Endothelial cell of umbilical vein (primary cell): Measurements from ENCODE around the gene TMEM35B. TPM values are rescaled to one million over a fixed set of nuclear protein-coding genes. Genes with fewer than 3 reads are reported as not detected.
"Not testable (repeated sequence)": the region's sequence is repeated elsewhere in the genome, so short reads cannot be mapped to it uniquely, and the experiment has no call there.

Experiments used
- BruUV-seq: library from RNA; stranded (reverse); fragments of 400-500 nt; replicated peaks from 2 replicates; lab custom pipeline; 2021; lab: Mats Ljungman, UMichigan
- CTCF ChIA-PET: fragments of 300-600, 350-600 bp; sonication (Branson Sonifier 250); formaldehyde crosslinking; loops from one replicate; lab custom pipeline; 2021; ENCODE audit warnings: antibody characterized with exemption, inconsistent platforms; lab: Charles Lee
- POLR2A ChIA-PET: fragments of 300-600, 350-600 bp; sonication (Branson Sonifier 250); formaldehyde crosslinking; loops from one replicate; lab custom pipeline; 2021; ENCODE audit warnings: antibody characterized with exemption, inconsistent platforms; lab: Charles Lee
- DNase-seq: peaks from one replicate; pipeline ENCODE4 v3.0.0-alpha.2; 2011; ENCODE audit warnings: low read depth, low spot score
- FAIRE-seq: peaks from 2 replicates; lab custom pipeline; 2011; peaks lifted over from hg19 to GRCh38; lab: Jason Lieb, UNC
- H2AFZ ChIP-seq: 2 replicates; pipeline ENCODE4 v1.6.0; 2012; ENCODE audit warnings: low read depth, low read length, control low read depth, inconsistent platforms
- H3K27ac ChIP-seq: 2 replicates; pipeline ENCODE4 v1.5.1; 2011; ENCODE audit warnings: low read depth, mild to moderate bottlenecking, control low read depth, low read length, moderate library complexity; ENCODE audit not compliant: insufficient read depth
- H3K27me3 ChIP-seq, 2 experiments: 2 replicates each; pipeline versions ENCODE4 v1.6.0 to v1.6.1; 2011; ENCODE audit warnings: low read length in 2 of 2, mixed read lengths in 1 of 2; ENCODE audit not compliant: control insufficient read depth in 2 of 2, insufficient read depth in 2 of 2
- H3K36me3 ChIP-seq, 2 experiments: 2 replicates in 1 of 2; 3 replicates in 1 of 2; pipeline ENCODE4 v1.5.1; 2011; ENCODE audit warnings: low read length in 2 of 2, mild to moderate bottlenecking in 1 of 2, moderate library complexity in 1 of 2; ENCODE audit not compliant: control insufficient read depth in 2 of 2, insufficient read depth in 2 of 2; ENCODE audit errors: extremely low read depth in 1 of 2
- H3K4me1 ChIP-seq: 3 replicates; pipeline ENCODE4 v1.5.1; 2011; ENCODE audit warnings: mild to moderate bottlenecking, low read length; ENCODE audit not compliant: control insufficient read depth, insufficient read depth; ENCODE audit errors: extremely low read depth
- H3K4me2 ChIP-seq: 2 replicates; pipeline ENCODE4 v1.6.1; 2011; ENCODE audit warnings: low read length, control low read depth, mixed read lengths; ENCODE audit not compliant: insufficient read depth
- H3K4me3 ChIP-seq, 3 experiments: fragments of 200-600 bp in 1 of 3; sonication (generic), shearing (Covaris generic) in 1 of 3; replicated peaks in 1 of 3; 2 replicates each; pipeline ENCODE4 v1.5.1; 2011 to 2016; ENCODE audit warnings: control low read depth in 3 of 3, low read length in 3 of 3, mild to moderate bottlenecking in 2 of 3, inconsistent platforms in 1 of 3, low read depth in 1 of 3, moderate library complexity in 1 of 3; ENCODE audit not compliant: insufficient read depth in 1 of 3
- H3K79me2 ChIP-seq: 2 replicates; pipeline ENCODE4 v1.6.0; 2012; ENCODE audit warnings: low read length, inconsistent platforms; ENCODE audit not compliant: control insufficient read depth, insufficient read depth
- H3K9ac ChIP-seq: replicated peaks from 2 replicates; pipeline ENCODE3; 2011; ENCODE audit warnings: low read length, control low read depth; ENCODE audit not compliant: insufficient read depth; ENCODE audit errors: extremely low read depth
- H3K9me1 ChIP-seq: replicated peaks from 3 replicates; pipeline ENCODE4 v1.6.0; 2011; ENCODE audit warnings: mild to moderate bottlenecking, low read length; ENCODE audit not compliant: control insufficient read depth, insufficient read depth; ENCODE audit errors: extremely low read depth
- H3K9me3 ChIP-seq: replicated peaks from 2 replicates; pipeline ENCODE4 v1.5.1; 2012; ENCODE audit warnings: low read length, inconsistent platforms; ENCODE audit not compliant: control insufficient read depth, insufficient read depth
- H4K20me1 ChIP-seq: replicated peaks from 2 replicates; pipeline ENCODE3; 2011; ENCODE audit warnings: mild to moderate bottlenecking, low read length; ENCODE audit not compliant: control insufficient read depth, insufficient read depth; ENCODE audit errors: extremely low read depth
- EZH2 ChIP-seq: IDR thresholded peaks from 2 replicates; pipeline ENCODE4 v1.6.1; 2012; ENCODE audit warnings: borderline replicate concordance, low read depth, mild to moderate bottlenecking, moderate library complexity, low read length, inconsistent platforms; ENCODE audit not compliant: severe bottlenecking
- FOS ChIP-seq: IDR thresholded peaks from 2 replicates; pipeline ENCODE4 v1.6.1; 2011; ENCODE audit warnings: mild to moderate bottlenecking, low read length, moderate library complexity, borderline replicate concordance; ENCODE audit not compliant: insufficient read depth
- GATA2 ChIP-seq: IDR thresholded peaks from 2 replicates; pipeline ENCODE4 v1.7.0; 2011; ENCODE audit warnings: low read depth, mild to moderate bottlenecking, moderate library complexity, mixed read lengths, low read length; ENCODE audit not compliant: insufficient read length, insufficient read depth
- JUN ChIP-seq: IDR thresholded peaks from 2 replicates; pipeline ENCODE4 v1.6.1; 2011; ENCODE audit warnings: borderline replicate concordance, low read depth; ENCODE audit not compliant: insufficient read length, insufficient read depth
- MYC ChIP-seq: IDR thresholded peaks from one replicate; pipeline ENCODE4 v1.6.1; 2011; ENCODE audit warnings: mild to moderate bottlenecking, low read depth, low read length
- POLR2A ChIP-seq: IDR thresholded peaks from 2 replicates; pipeline ENCODE4 v1.6.1; 2012; ENCODE audit warnings: low read depth, mild to moderate bottlenecking, control low read depth, low read length
- dilution Hi-C: fragments of 300-500 bp; cut with MboI; formaldehyde crosslinking; loops from one replicate; pipeline ENCODE4 v1.15.0; 2019; ENCODE audit warnings: low sequenced_read_pairs; ENCODE audit not compliant: extremely low pct_ligation_motif_present
- intact Hi-C: fragments of 100-400 bp; cut with micrococcal nuclease; formaldehyde crosslinking; loops from one replicate; pipeline ENCODE4 v1.10.0; 2022
- polyA plus RNA-seq, 4 experiments: library from polyadenylated mRNA; depleted of rRNA in 3 of 4; stranded (reverse) in 3 of 4; unstranded in 1 of 4; fragments of >200 nt; gene quantifications; 2 replicates each; pipeline versions ENCODE4 v1.2.1 to v1.2.3, GENCODE V29; 2011 to 2012; ENCODE audit warnings: missing spikeins in 1 of 4
- total RNA-seq: library from RNA; stranded (reverse); gene quantifications from 2 replicates; pipeline ENCODE4 v1.2.3, GENCODE V29; 2021
- TF ChIP-seq, protein P1 (sequence below): IDR thresholded peaks from 2 replicates; pipeline ENCODE4 v1.6.1; 2011; ENCODE audit not compliant: insufficient read depth, insufficient read length

Gene TMEM35B
- total and polyA plus RNA-seq, 2 donors (not counting 3 experiments of a cell fraction or from before 2014, with no cell fraction given) = 18.7 to 46.2 TPM

GRCh38 chr1:34985609-34985904, 410 bp upstream of the TMEM35B start:
- H4K20me1 ChIP-seq, H3K36me3 ChIP-seq, DNase-seq, H3K27me3 ChIP-seq, H3K9me3 ChIP-seq, FAIRE-seq, H3K9me1 ChIP-seq: not testable (repeated sequence)
- CTCF ChIA-PET = interaction anchor here (0.8 to 2.3 kb wide), 8 partner anchors 12 to 137 kb away, joined by 3 to 9 read pairs (median 4); partner anchors contain the start of genes SMIM12 and ZMYM1
- Histone ChIP-seq H3K27ac (peak overlapping the region; percentile 82), H3K4me2 (peak overlapping the region; percentile 95), H3K4me3 (peak overlapping the region; percentile 81 to 90 (median 89)), H3K4me1 (peaks cover 15% of the 10 kb centered on the region), H3K79me2 (peaks cover 12% of the 10 kb centered on the region), H3K9ac (peak overlapping the region; percentile 94), H2AFZ (peak overlapping the region; percentile 96)
- intact Hi-C loops (loop anchor here (1.0 to 5.0 kb wide), 3 partner anchors 46 to 122 kb away; partner anchors contain the start of genes ZMYM1 and ZMYM6), dilution Hi-C loops (loop anchor here (25.0 kb wide), 1 partner anchor 177 kb away; no protein-coding TSS in a partner anchor)
- POLR2A ChIA-PET = interaction anchor here (0.6 to 1.6 kb wide), 2 partner anchors 46 to 1123 kb away, joined by 4 to 5 read pairs; partner anchors contain the start of gene ZMYM6
- TSS peak; percentile 55 for BruUV-seq

- DNase-seq (peak; percentile 46), FAIRE-seq (peak; percentile 94)
- no peak for TF ChIP-seq JUN
- no peak for TF ChIP-seq MYC
- TF ChIP-seq FOS = no peak
- no peak for TF ChIP-seq POLR2A
- no peak for TF ChIP-seq GATA2
- TF ChIP-seq EZH2 = no peak
- TF ChIP-seq, protein P1, sequence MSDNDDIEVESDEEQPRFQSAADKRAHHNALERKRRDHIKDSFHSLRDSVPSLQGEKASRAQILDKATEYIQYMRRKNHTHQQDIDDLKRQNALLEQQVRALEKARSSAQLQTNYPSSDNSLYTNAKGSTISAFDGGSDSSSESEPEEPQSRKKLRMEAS = no peak
- no peaks in the 10 kb centered on the region for H3K27me3 ChIP-seq
- peak overlapping the region; percentile 95 for H3K4me2 ChIP-seq
- peak overlapping the region; percentile 94 for H3K9ac ChIP-seq
- dilution Hi-C loops = loop anchor here (25.0 kb wide), 1 partner anchor 178 kb away; no protein-coding TSS in a partner anchor
- H4K20me1 ChIP-seq = no peaks in the 10 kb centered on the region
- peak overlapping the region; percentile 96 for H2AFZ ChIP-seq
- H3K9me3 ChIP-seq = no peaks in the 10 kb centered on the region
- H3K79me2 ChIP-seq = peaks cover 12% of the 10 kb centered on the region
- intact Hi-C loops = loop anchor here (2.0 kb wide), 1 partner anchor 94 kb away; the partner anchor contains the start of gene ZMYM1
- H3K27ac ChIP-seq = peak overlapping the region; percentile 82
- peaks cover 0 to 2% of the 10 kb centered on the region in 2 experiments for H3K36me3 ChIP-seq
- POLR2A ChIA-PET = interaction anchor here (0.6 to 1.6 kb wide), 4 partner anchors 47 to 1176 kb away, joined by 3 to 5 read pairs (median 4); partner anchors contain the start of gene ZMYM6
- H3K9me1 ChIP-seq = no peaks in the 10 kb centered on the region
- CTCF ChIA-PET = interaction anchor here (1.2 to 1.7 kb wide), 8 partner anchors 9 to 198 kb away, joined by 3 to 9 read pairs (median 4); partner anchors contain the start of gene SMIM12
- H3K4me3 ChIP-seq = peak overlapping the region; percentile 81 to 90 (median 89)
- peaks cover 15% of the 10 kb centered on the region for H3K4me1 ChIP-seq
- BruUV-seq = TSS peak; percentile 43
Observed at GRCh38 chr1:34984435-34984792, 733 bp downstream of the TMEM35B start.
